Neural progenitor cell (in vitro differentiated cells): ENCODE results near the gene COMMD3.

ENCODE experiments used
- CTCF ChIP-seq: fragments of 200-600 bp; sonication (generic); IDR thresholded peaks from 2 replicates; pipeline ENCODE4 v1.5.1; 2017; ENCODE audit warnings: antibody characterized with exemption, mild to moderate bottlenecking
- EZH2 ChIP-seq: fragments of 200-600 bp; sonication (generic); IDR thresholded peaks from 2 replicates; pipeline ENCODE4 v1.6.1; 2017; ENCODE audit warnings: antibody characterized with exemption, mild to moderate bottlenecking, moderate library complexity
- EZH2phosphoT487 ChIP-seq: fragments of 200-600 bp; sonication (generic); IDR thresholded peaks from 2 replicates; pipeline ENCODE4 v1.6.1; 2017; ENCODE audit warnings: antibody characterized with exemption

GRCh38 chr10:22335173-22335933 is 19.2 kb downstream of the COMMD3 start:
- TF ChIP-seq CTCF (peak; percentile 18), EZH2phosphoT487 (peak; percentile 82), EZH2 (peak; percentile 79)
